Measurements from ENCODE around the gene ABCA6. TPM values are rescaled to one million over a fixed set of nuclear protein-coding genes. Genes with fewer than 3 reads are reported as not detected.

Gene ABCA6
- polyA plus RNA-seq, 1 donor (not counting 4 experiments of a cell fraction or from before 2014, with no cell fraction given): 0.14 TPM

- dilution Hi-C loops (cut with MboI; ENCODE audit: extremely low pct_ligation_motif_present, low sequenced_read_pairs): no loop called here
- H3K9me1 ChIP-seq (ENCODE audit: control insufficient read depth, extremely low read depth, insufficient read depth, low read length): no peaks in the 10 kb centered on the region
- H3K9ac ChIP-seq (ENCODE audit: control insufficient read depth, extremely low read depth, insufficient read depth, low read length): no peak overlapping the region
- no peaks in the 10 kb centered on the region for H4K20me1 ChIP-seq (ENCODE audit: control insufficient read depth, extremely low read depth, insufficient read depth, low read length)
- no peak overlapping the region for H3K4me2 ChIP-seq (ENCODE audit: control insufficient read depth, extremely low read depth, insufficient read depth, low read depth, low read length)
- H3K27me3 ChIP-seq (ENCODE audit: control insufficient read depth, extremely low read depth, insufficient read depth, low read length): no peaks in the 10 kb centered on the region
- no peak overlapping the region for H3K27ac ChIP-seq (ENCODE audit: control insufficient read depth, insufficient read depth, low read length)
- H3K4me1 ChIP-seq (ENCODE audit: control insufficient read depth, extremely low read depth, insufficient read depth, low read length): no peaks in the 10 kb centered on the region
- no peak overlapping the region for H3K4me3 ChIP-seq (ENCODE audit: control insufficient read depth in 2 of 3, extremely low read depth in 1 of 3, insufficient read depth in 2 of 3, low read depth in 1 of 3, low read length in 3 of 3)
- H3K79me2 ChIP-seq (ENCODE audit: control insufficient read depth, insufficient read depth, low read length): no peaks in the 10 kb centered on the region
- H3K36me3 ChIP-seq (ENCODE audit: control insufficient read depth in 2 of 2, extremely low read depth in 1 of 2, insufficient read depth in 2 of 2, low read length in 2 of 2): no peaks in the 10 kb centered on the region
- DNase-seq (ENCODE audit: low read depth, low spot score) (no peak), FAIRE-seq (no peak)
- no peaks in the 10 kb centered on the region for H3K9me3 ChIP-seq (ENCODE audit: control insufficient read depth, low read depth, low read length)
- no peak for TF ChIP-seq EZH2 (IDR thresholded peaks at IDR 0.05; ENCODE audit: low read length)
- TF ChIP-seq, protein P1, sequence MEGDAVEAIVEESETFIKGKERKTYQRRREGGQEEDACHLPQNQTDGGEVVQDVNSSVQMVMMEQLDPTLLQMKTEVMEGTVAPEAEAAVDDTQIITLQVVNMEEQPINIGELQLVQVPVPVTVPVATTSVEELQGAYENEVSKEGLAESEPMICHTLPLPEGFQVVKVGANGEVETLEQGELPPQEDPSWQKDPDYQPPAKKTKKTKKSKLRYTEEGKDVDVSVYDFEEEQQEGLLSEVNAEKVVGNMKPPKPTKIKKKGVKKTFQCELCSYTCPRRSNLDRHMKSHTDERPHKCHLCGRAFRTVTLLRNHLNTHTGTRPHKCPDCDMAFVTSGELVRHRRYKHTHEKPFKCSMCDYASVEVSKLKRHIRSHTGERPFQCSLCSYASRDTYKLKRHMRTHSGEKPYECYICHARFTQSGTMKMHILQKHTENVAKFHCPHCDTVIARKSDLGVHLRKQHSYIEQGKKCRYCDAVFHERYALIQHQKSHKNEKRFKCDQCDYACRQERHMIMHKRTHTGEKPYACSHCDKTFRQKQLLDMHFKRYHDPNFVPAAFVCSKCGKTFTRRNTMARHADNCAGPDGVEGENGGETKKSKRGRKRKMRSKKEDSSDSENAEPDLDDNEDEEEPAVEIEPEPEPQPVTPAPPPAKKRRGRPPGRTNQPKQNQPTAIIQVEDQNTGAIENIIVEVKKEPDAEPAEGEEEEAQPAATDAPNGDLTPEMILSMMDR (optimal IDR thresholded peaks at IDR 0.05 in 1 of 3, IDR thresholded peaks at IDR 0.05 in 1 of 3, conservative IDR thresholded peaks at IDR 0.05 in 1 of 3; ENCODE audit: extremely low read depth in 1 of 3, insufficient read depth in 2 of 3, low read length in 3 of 3): no peak
- H2AFZ ChIP-seq (ENCODE audit: control insufficient read depth, low read length): no peak overlapping the region
Measured at GRCh38 chr17:69123626-69124025, 18.1 kb downstream of the ABCA6 start.

DNA sequence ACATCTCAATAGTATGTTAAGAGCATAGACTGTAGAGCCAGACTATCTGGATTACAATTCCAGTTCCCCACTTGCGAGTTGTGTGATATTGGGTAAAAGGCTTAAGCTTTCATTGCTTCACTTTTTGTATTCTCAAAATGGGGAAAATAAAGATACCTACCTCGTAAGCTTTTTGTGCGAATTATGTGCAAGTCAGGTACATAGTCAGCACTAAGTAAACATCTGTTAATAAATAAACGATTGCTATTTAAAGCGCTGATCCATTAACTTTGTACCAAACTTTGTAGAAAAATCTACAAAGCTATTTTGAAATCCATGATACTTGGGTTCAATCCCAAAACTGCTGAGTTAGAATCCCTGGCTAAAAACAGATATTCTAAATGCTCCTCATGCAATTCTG, 19.6 kb downstream of the ABCA6 start:
- Histone ChIP-seq H2AFZ (ENCODE audit: control insufficient read depth, low read length) (no peak overlapping the region), H3K9me3 (ENCODE audit: control insufficient read depth, low read depth, low read length) (no peaks in the 10 kb centered on the region), H3K27me3 (ENCODE audit: control insufficient read depth, extremely low read depth, insufficient read depth, low read length) (no peaks in the 10 kb centered on the region), H3K4me2 (ENCODE audit: control insufficient read depth, extremely low read depth, insufficient read depth, low read depth, low read length) (no peak overlapping the region), H3K9ac (ENCODE audit: control insufficient read depth, extremely low read depth, insufficient read depth, low read length) (no peak overlapping the region), H3K9me1 (ENCODE audit: control insufficient read depth, extremely low read depth, insufficient read depth, low read length) (no peaks in the 10 kb centered on the region), H4K20me1 (ENCODE audit: control insufficient read depth, extremely low read depth, insufficient read depth, low read length) (no peaks in the 10 kb centered on the region), H3K27ac (ENCODE audit: control insufficient read depth, insufficient read depth, low read length) (no peak overlapping the region), H3K4me3 (ENCODE audit: control insufficient read depth in 2 of 3, extremely low read depth in 1 of 3, insufficient read depth in 2 of 3, low read depth in 1 of 3, low read length in 3 of 3) (no peak overlapping the region), H3K36me3 (ENCODE audit: control insufficient read depth in 2 of 2, extremely low read depth in 1 of 2, insufficient read depth in 2 of 2, low read length in 2 of 2) (no peaks in the 10 kb centered on the region), H3K79me2 (ENCODE audit: control insufficient read depth, insufficient read depth, low read length) (no peaks in the 10 kb centered on the region), H3K4me1 (ENCODE audit: control insufficient read depth, extremely low read depth, insufficient read depth, low read length) (no peaks in the 10 kb centered on the region)
- FAIRE-seq: no peak
- no peak for DNase-seq (ENCODE audit: low read depth, low spot score)
- TF ChIP-seq EZH2 (IDR thresholded peaks at IDR 0.05; ENCODE audit: low read length): no peak
- TF ChIP-seq, protein P1 (optimal IDR thresholded peaks at IDR 0.05 in 1 of 3, IDR thresholded peaks at IDR 0.05 in 1 of 3, conservative IDR thresholded peaks at IDR 0.05 in 1 of 3; ENCODE audit: extremely low read depth in 1 of 3, insufficient read depth in 2 of 3, low read length in 3 of 3): no peak
- dilution Hi-C loops (cut with MboI; ENCODE audit: extremely low pct_ligation_motif_present, low sequenced_read_pairs): no loop called here

All from keratinocyte (primary cell).